Measurements from ENCODE around the gene PPARG. TPM values are rescaled to one million over a fixed set of nuclear protein-coding genes. Genes with fewer than 3 reads are reported as not detected.

Gene PPARG
- total RNA-seq, 1 experiment from 2014 or later: 61.5 TPM

DNA sequence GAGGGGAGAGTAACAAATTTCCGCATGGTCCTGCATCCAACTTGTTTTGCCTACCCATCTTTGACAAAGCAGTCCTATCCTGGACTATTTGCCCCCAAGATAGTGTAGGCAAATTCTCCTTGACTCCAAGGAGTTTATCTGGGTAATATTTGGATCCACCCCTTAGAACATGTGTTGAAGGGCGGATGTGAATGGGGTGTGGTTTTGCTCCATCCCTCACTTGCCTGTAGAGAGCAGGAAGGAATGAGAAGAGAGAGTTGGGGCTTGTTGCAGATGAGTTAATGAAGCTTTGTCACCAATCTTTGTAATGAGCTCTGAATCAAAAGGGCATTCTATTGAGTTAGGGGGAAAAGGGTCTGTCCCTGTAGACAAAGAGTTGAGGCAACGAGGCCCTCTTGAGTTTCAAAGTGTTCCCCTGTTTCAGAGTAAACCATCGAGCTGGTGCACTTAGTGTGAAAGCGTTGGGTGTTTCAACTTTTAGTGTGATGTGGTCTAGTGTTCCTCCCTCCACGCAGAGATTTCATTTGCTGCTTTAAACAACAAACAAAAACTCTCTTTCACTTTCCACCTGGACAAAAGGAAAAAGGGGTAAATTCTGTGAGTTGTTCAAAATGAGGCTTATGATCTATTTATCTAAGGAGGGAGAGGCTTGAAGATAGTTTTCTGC, 42.2 kb upstream of the PPARG start:
- Histone ChIP-seq H3K27ac (no peak overlapping the region), H3K9me3 (ENCODE audit: insufficient read depth, low read depth) (peaks cover 15% of the 10 kb centered on the region; the same call in 1 of the 2 replicates), H3K4me2 (no peak overlapping the region), H3F3A (ENCODE audit: insufficient read depth, low read depth) (no peaks in the 10 kb centered on the region), H3K79me2 (ENCODE audit: low read depth) (no peaks in the 10 kb centered on the region), H2AFZ (no peak overlapping the region), H3K4me1 (replicated peaks; ENCODE audit: insufficient read depth) (no peaks in the 10 kb centered on the region), H3K36me3 (ENCODE audit: low read depth) (no peaks in the 10 kb centered on the region), H3K27me3 (ENCODE audit: insufficient read depth, low read depth) (no peaks in the 10 kb centered on the region), H3K9me2 (ENCODE audit: insufficient read depth) (no peaks in the 10 kb centered on the region), H4K20me1 (ENCODE audit: insufficient read depth) (no peaks in the 10 kb centered on the region), H3K4me3 (no peak overlapping the region)
- CTCF ChIA-PET: no interaction called here
- no TSS peak for BruUV-seq (replicated peaks)
- POLR2A ChIA-PET (ENCODE audit: unreplicated experiment): no interaction called here
- TF ChIP-seq CTCF (conservative IDR thresholded peaks at IDR 0.05) (no peak), EZH2 (IDR thresholded peaks at IDR 0.05; ENCODE audit: low read depth) (no peak)
- intact Hi-C loops (cut with micrococcal nuclease; ENCODE audit: unreplicated experiment): no loop called here
- no peak for DNase-seq

GRCh38 chr3:12247411-12247810, 41.5 kb upstream of the PPARG start:
- no peak overlapping the region for H3K4me2 ChIP-seq
- no peaks in the 10 kb centered on the region for H3K4me1 ChIP-seq (replicated peaks; ENCODE audit: insufficient read depth)
- no peaks in the 10 kb centered on the region for H3F3A ChIP-seq (ENCODE audit: insufficient read depth, low read depth)
- no peak for DNase-seq
- POLR2A ChIA-PET (ENCODE audit: unreplicated experiment): no interaction called here
- CTCF ChIA-PET: no interaction called here
- H3K9me2 ChIP-seq (ENCODE audit: insufficient read depth): no peaks in the 10 kb centered on the region
- H3K27me3 ChIP-seq (ENCODE audit: insufficient read depth, low read depth): no peaks in the 10 kb centered on the region
- no peak overlapping the region for H2AFZ ChIP-seq
- H3K79me2 ChIP-seq (ENCODE audit: low read depth): no peaks in the 10 kb centered on the region
- no peaks in the 10 kb centered on the region for H4K20me1 ChIP-seq (ENCODE audit: insufficient read depth)
- BruUV-seq (replicated peaks): no TSS peak
- H3K9me3 ChIP-seq (ENCODE audit: insufficient read depth, low read depth): peaks cover 15% of the 10 kb centered on the region; the same call in 1 of the 2 replicates
- H3K4me3 ChIP-seq: no peak overlapping the region
- no peak for TF ChIP-seq EZH2 (IDR thresholded peaks at IDR 0.05; ENCODE audit: low read depth)
- no peak for TF ChIP-seq CTCF (conservative IDR thresholded peaks at IDR 0.05)
- intact Hi-C loops (cut with micrococcal nuclease; ENCODE audit: unreplicated experiment): no loop called here
- no peaks in the 10 kb centered on the region for H3K36me3 ChIP-seq (ENCODE audit: low read depth)
- H3K27ac ChIP-seq: no peak overlapping the region

DNA sequence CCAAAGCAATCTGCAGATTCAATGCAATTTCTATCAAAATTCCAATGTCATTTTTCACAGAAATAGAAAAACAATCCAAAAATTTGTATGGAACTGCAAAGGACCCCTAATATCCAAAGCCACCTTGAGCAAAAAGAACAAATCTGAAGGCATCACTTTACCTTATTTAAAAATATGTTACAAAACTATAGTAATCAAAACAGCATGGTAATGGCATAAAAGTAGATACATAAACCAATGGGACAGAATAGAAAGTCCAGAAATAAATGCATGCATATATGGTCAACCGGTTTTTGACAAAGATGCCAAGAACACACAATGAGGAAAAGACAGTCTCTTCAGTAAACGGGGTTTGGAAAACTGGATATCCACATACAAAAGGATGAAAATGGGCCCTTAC, 39.4 kb upstream of the PPARG start:
- no TSS peak for BruUV-seq (replicated peaks)
- ChIA-PET CTCF (no interaction called here), POLR2A (ENCODE audit: unreplicated experiment) (no interaction called here)
- Histone ChIP-seq H3K4me2 (no peak overlapping the region), H3K4me3 (no peak overlapping the region), H2AFZ (no peak overlapping the region), H3K9me2 (ENCODE audit: insufficient read depth) (no peaks in the 10 kb centered on the region), H3K4me1 (replicated peaks; ENCODE audit: insufficient read depth) (no peaks in the 10 kb centered on the region), H3K27ac (no peak overlapping the region), H3F3A (ENCODE audit: insufficient read depth, low read depth) (no peaks in the 10 kb centered on the region), H3K79me2 (ENCODE audit: low read depth) (no peaks in the 10 kb centered on the region), H3K36me3 (ENCODE audit: low read depth) (no peaks in the 10 kb centered on the region), H3K9me3 (ENCODE audit: insufficient read depth, low read depth) (peaks cover 8% of the 10 kb centered on the region; the same call in 1 of the 2 replicates), H4K20me1 (ENCODE audit: insufficient read depth) (no peaks in the 10 kb centered on the region), H3K27me3 (ENCODE audit: insufficient read depth, low read depth) (no peaks in the 10 kb centered on the region)
- TF ChIP-seq EZH2 (IDR thresholded peaks at IDR 0.05; ENCODE audit: low read depth): no peak
- TF ChIP-seq CTCF (conservative IDR thresholded peaks at IDR 0.05): no peak
- no peak for DNase-seq
- intact Hi-C loops (cut with micrococcal nuclease; ENCODE audit: unreplicated experiment): no loop called here
